Parathyroid adenoma (tissue), 2 donors: ENCODE data around the gene C15orf39.

ENCODE experiments used
- H2AFZ ChIP-seq: fragments of 300-600 bp; sonication (generic); one replicate; pipeline ENCODE4 v1.7.0; 2017; ENCODE audit warnings: antibody characterized with exemption, mild to moderate bottlenecking
- H3K27ac ChIP-seq: fragments of 300-600 bp; sonication (generic); one replicate; pipeline ENCODE4 v1.7.0; 2017
- H3K27me3 ChIP-seq: fragments of 300-600 bp; sonication (generic); one replicate; pipeline ENCODE4 v1.7.0; 2017; ENCODE audit warnings: low read length; ENCODE audit not compliant: control insufficient read depth, insufficient read depth
- H3K36me3 ChIP-seq: fragments of 300-600 bp; sonication (generic); one replicate; pipeline ENCODE4 v1.7.0; 2017; ENCODE audit warnings: low read length; ENCODE audit not compliant: control insufficient read depth, insufficient read depth
- H3K4me1 ChIP-seq: fragments of 300-600 bp; sonication (generic); one replicate; pipeline ENCODE4 v1.7.0; 2017; ENCODE audit warnings: control low read depth
- H3K4me2 ChIP-seq: fragments of 300-600 bp; sonication (generic); one replicate; pipeline ENCODE4 v1.7.0; 2017; ENCODE audit warnings: low read length
- H3K4me3 ChIP-seq: fragments of 300-600 bp; sonication (generic); one replicate; pipeline ENCODE4 v1.7.0; 2017; ENCODE audit warnings: low read depth, low read length
- H3K79me2 ChIP-seq: fragments of 300-600 bp; sonication (generic); one replicate; pipeline ENCODE4 v1.7.0; 2017; ENCODE audit warnings: control low read depth
- H3K9ac ChIP-seq: fragments of 300-600 bp; sonication (generic); one replicate; pipeline ENCODE4 v1.7.0; 2017; ENCODE audit warnings: mild to moderate bottlenecking
- H3K9me3 ChIP-seq: fragments of 300-600 bp; sonication (generic); one replicate; pipeline ENCODE4 v1.7.0; 2017; ENCODE audit warnings: low read length; ENCODE audit not compliant: control insufficient read depth
- CTCF ChIP-seq: fragments of 300-600 bp; sonication (generic); IDR thresholded peaks from one replicate; pipeline ENCODE4 v1.7.0; 2017; ENCODE audit warnings: antibody characterized with exemption, mild to moderate bottlenecking
- donor health status: primary hyperparathyroidism.

Gene C15orf39

GRCh38 chr15:75208501-75209288 is 7.0 kb downstream of the C15orf39 start:
- Histone ChIP-seq H3K79me2 (peaks cover 52% of the 10 kb centered on the region), H2AFZ (no peak overlapping the region), H3K4me1 (peaks cover 4% of the 10 kb centered on the region), H3K36me3 (no peaks in the 10 kb centered on the region), H3K27me3 (no peaks in the 10 kb centered on the region), H3K4me2 (no peak overlapping the region), H3K4me3 (no peak overlapping the region), H3K27ac (no peak overlapping the region), H3K9ac (no peak overlapping the region), H3K9me3 (no peaks in the 10 kb centered on the region)
- no peak for TF ChIP-seq CTCF

- no peak overlapping the region for H3K9ac ChIP-seq
- no peak overlapping the region for H2AFZ ChIP-seq
- H3K4me1 ChIP-seq: peaks cover 4% of the 10 kb centered on the region
- H3K4me3 ChIP-seq: no peak overlapping the region
- H3K36me3 ChIP-seq: no peaks in the 10 kb centered on the region
- no peaks in the 10 kb centered on the region for H3K9me3 ChIP-seq
- H3K27me3 ChIP-seq: no peaks in the 10 kb centered on the region
- peaks cover 46% of the 10 kb centered on the region for H3K79me2 ChIP-seq
- no peak overlapping the region for H3K27ac ChIP-seq
- no peak overlapping the region for H3K4me2 ChIP-seq
- TF ChIP-seq CTCF: no peak
Measured at GRCh38 chr15:75209289-75209676, 7.6 kb downstream of the C15orf39 start.

- Histone ChIP-seq H3K9ac (no peak overlapping the region), H3K79me2 (peaks cover 44% of the 10 kb centered on the region), H3K36me3 (no peaks in the 10 kb centered on the region), H3K9me3 (no peaks in the 10 kb centered on the region), H3K4me1 (no peaks in the 10 kb centered on the region), H3K27me3 (no peaks in the 10 kb centered on the region), H2AFZ (no peak overlapping the region), H3K4me3 (no peak overlapping the region), H3K27ac (no peak overlapping the region), H3K4me2 (no peak overlapping the region)
- TF ChIP-seq CTCF: no peak
Measured at GRCh38 chr15:75210811-75211230, 9.1 kb downstream of the C15orf39 start.

- TF ChIP-seq CTCF: no peak
- Histone ChIP-seq H3K27me3 (no peaks in the 10 kb centered on the region), H3K27ac (no peak overlapping the region), H3K4me2 (no peak overlapping the region), H3K9ac (no peak overlapping the region), H3K4me3 (no peak overlapping the region), H3K36me3 (no peaks in the 10 kb centered on the region), H3K79me2 (peaks cover 38% of the 10 kb centered on the region), H2AFZ (no peak overlapping the region), H3K9me3 (no peaks in the 10 kb centered on the region), H3K4me1 (no peaks in the 10 kb centered on the region)
Measured at GRCh38 chr15:75211436-75212199, 9.9 kb downstream of the C15orf39 start.
